Colonic mucosa (tissue), 4 donors: ENCODE results near the gene TRIM67. TPM values are rescaled to one million over a fixed set of nuclear protein-coding genes. Genes with fewer than 3 reads are reported as not detected.

ENCODE experiments used
- DNase-seq: peaks from one replicate; pipeline ENCODE4 v3.0.0-alpha.2; 2020
- H3K27ac ChIP-seq: fragments of 200-600 bp; one replicate; pipeline ENCODE4 v1.8.0; 2021
- H3K27me3 ChIP-seq: fragments of 200-600 bp; one replicate; pipeline ENCODE4 v1.8.0; 2021
- H3K36me3 ChIP-seq: fragments of 200-600 bp; one replicate; pipeline ENCODE4 v1.8.0; 2021
- H3K4me1 ChIP-seq: fragments of 200-600 bp; one replicate; pipeline ENCODE4 v1.8.0; 2021; ENCODE audit warnings: mild to moderate bottlenecking
- H3K4me3 ChIP-seq: fragments of 200-600 bp; one replicate; pipeline ENCODE4 v1.8.0; 2021
- H3K9ac ChIP-seq, 2 donors: one replicate each; pipeline ENCODE4 v1.7.0; 2013; ENCODE audit warnings: control low read depth in 2 of 2, low read depth in 2 of 2, low read length in 2 of 2
- H3K9me3 ChIP-seq: fragments of 200-600 bp; one replicate; pipeline ENCODE4 v1.8.0; 2021
- intact Hi-C: fragments of 100-400 bp; cut with DNase I; formaldehyde crosslinking; loops from one replicate; pipeline ENCODE4 v1.14.1; 2022
- total RNA-seq, 2 donors: library from RNA; stranded (reverse); fragmentation: NEBNext Ultra II Directional in 1 of 2; extraction: Animal tissue kit (Norgen Biotek cat#: 25700) in 1 of 2; gene quantifications; one replicate each; pipeline ENCODE4 v1.2.1, GENCODE V29; 2021
- TF ChIP-seq, protein P1 (sequence below): fragments of 200-600 bp; IDR thresholded peaks from one replicate; pipeline ENCODE4 v1.8.0; 2022; ENCODE audit warnings: antibody characterized with exemption, mild to moderate bottlenecking
- donor health status: healthy.
- donor health status: DM: no; HTN: no; CAD: no.
- donor health status: DM: no; HTN: no; CAD: no.

Gene TRIM67
- total RNA-seq, 2 donors from 2014 or later, result 0.03 TPM; not detected in 1

DNA sequence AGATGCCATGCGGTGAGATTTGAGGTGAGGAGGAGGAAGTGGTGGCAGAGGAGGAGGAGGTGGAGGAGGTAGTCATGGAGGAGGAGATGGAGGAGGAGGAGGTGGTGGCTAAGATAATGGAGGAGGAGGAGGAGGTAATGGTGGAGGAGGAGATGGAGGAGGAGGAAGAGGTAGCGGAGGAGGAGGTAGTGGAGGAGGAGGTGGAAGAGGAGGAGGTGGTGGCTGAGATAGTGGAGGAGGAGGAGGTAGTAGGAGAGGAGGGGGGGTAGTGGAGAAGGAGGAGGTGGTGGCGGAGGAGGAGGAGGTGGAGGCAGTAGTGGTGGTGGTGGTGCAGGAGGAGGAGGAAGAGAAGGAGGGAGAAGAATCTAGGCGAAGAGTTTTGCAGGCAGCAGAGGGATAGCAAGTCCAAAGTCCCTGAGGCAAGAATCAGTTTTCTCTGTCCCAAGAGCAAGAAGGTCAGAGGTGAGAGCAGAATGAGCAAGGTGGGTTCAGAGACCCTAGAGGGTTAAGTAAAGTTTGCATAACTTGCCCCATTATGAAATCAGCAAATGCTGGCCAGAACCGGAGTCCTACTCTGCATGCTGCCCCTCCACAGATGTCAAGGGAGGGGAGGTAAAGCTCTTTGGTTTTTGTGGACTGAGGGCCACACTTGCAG lies 40.2 kb downstream of the TRIM67 start:
- no peak for DNase-seq
- TF ChIP-seq, protein P1, sequence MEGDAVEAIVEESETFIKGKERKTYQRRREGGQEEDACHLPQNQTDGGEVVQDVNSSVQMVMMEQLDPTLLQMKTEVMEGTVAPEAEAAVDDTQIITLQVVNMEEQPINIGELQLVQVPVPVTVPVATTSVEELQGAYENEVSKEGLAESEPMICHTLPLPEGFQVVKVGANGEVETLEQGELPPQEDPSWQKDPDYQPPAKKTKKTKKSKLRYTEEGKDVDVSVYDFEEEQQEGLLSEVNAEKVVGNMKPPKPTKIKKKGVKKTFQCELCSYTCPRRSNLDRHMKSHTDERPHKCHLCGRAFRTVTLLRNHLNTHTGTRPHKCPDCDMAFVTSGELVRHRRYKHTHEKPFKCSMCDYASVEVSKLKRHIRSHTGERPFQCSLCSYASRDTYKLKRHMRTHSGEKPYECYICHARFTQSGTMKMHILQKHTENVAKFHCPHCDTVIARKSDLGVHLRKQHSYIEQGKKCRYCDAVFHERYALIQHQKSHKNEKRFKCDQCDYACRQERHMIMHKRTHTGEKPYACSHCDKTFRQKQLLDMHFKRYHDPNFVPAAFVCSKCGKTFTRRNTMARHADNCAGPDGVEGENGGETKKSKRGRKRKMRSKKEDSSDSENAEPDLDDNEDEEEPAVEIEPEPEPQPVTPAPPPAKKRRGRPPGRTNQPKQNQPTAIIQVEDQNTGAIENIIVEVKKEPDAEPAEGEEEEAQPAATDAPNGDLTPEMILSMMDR, result no peak
- H3K36me3 ChIP-seq, result no peaks in the 10 kb centered on the region
- H3K4me3 ChIP-seq, result no peak overlapping the region
- no peaks in the 10 kb centered on the region for H3K4me1 ChIP-seq
- no peak overlapping the region for H3K9ac ChIP-seq
- H3K9me3 ChIP-seq, result no peaks in the 10 kb centered on the region
- no peak overlapping the region for H3K27ac ChIP-seq
- intact Hi-C loops, result no loop called here
- H3K27me3 ChIP-seq, result no peaks in the 10 kb centered on the region

DNA sequence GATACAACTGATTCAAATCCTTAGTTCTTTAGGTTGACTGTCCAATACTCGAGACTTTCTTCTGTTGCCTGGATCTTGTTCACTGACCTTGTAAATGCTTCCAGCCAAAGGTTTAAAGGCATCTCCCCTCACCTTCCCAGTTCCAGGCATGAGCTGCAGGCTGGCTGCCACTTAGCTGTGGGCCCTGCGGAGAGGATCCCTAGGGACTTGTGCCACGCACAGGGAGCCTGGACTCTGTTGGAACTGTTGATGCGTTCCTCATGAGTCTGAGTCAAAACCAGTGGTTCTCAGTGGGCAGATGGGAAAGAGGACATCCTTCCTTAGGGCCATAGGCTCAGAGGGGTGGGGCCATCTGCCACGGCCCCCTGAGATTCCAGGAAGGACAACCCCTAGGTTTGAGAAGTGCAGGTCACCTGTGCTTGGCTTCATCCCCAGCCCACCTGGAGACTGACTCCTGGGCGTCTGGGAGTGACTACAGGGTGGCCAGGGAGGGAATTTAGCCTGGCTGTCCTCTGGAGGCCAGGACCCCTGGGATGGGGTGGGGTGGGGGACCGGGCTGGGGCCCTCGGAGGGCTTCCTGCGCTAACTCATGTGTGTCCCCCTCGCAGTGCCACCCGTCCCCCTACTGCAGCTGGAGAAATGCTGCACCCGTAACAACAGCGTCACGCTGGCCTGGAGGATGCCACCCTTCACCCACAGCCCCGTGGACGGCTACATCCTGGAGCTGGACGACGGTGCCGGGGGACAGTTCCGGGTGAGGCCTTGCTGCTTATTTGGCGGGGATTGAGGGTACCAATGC lies 41.6 kb downstream of the TRIM67 start:
- H3K27me3 ChIP-seq, result no peaks in the 10 kb centered on the region
- no peaks in the 10 kb centered on the region for H3K36me3 ChIP-seq
- no peak overlapping the region for H3K27ac ChIP-seq
- TF ChIP-seq, protein P1, result no peak
- H3K4me3 ChIP-seq, result no peak overlapping the region
- no peaks in the 10 kb centered on the region for H3K9me3 ChIP-seq
- no peaks in the 10 kb centered on the region for H3K4me1 ChIP-seq
- DNase-seq, result no peak
- intact Hi-C loops, result no loop called here
- H3K9ac ChIP-seq, result no peak overlapping the region

- Histone ChIP-seq H3K36me3 (no peaks in the 10 kb centered on the region), H3K4me1 (no peaks in the 10 kb centered on the region), H3K27me3 (no peaks in the 10 kb centered on the region), H3K27ac (no peak overlapping the region), H3K4me3 (no peak overlapping the region), H3K9me3 (no peaks in the 10 kb centered on the region), H3K9ac (no peak overlapping the region)
- intact Hi-C loops, result loop anchor here (5.0 kb wide), 1 partner anchor 290 kb away; no protein-coding TSS in a partner anchor
- DNase-seq, result no peak
- TF ChIP-seq, protein P1, result no peak
These were observed 45.0 kb downstream of the TRIM67 start for GRCh38 chr1:231206856-231207255.

- intact Hi-C loops, result loop anchor here (5.0 kb wide), 1 partner anchor 290 kb away; no protein-coding TSS in a partner anchor
- Histone ChIP-seq H3K27ac (no peak overlapping the region), H3K9ac (no peak overlapping the region), H3K4me3 (no peak overlapping the region), H3K27me3 (no peaks in the 10 kb centered on the region), H3K36me3 (no peaks in the 10 kb centered on the region), H3K4me1 (no peaks in the 10 kb centered on the region), H3K9me3 (no peaks in the 10 kb centered on the region)
- no peak for DNase-seq
- TF ChIP-seq, protein P1, result no peak
These were observed 45.6 kb downstream of the TRIM67 start for GRCh38 chr1:231207437-231207836.

GRCh38 chr1:231208980-231209379 lies 47.1 kb downstream of the TRIM67 start:
- Histone ChIP-seq H3K27ac (no peak overlapping the region), H3K9ac (no peak overlapping the region), H3K27me3 (no peaks in the 10 kb centered on the region), H3K36me3 (no peaks in the 10 kb centered on the region), H3K4me1 (no peaks in the 10 kb centered on the region), H3K4me3 (no peak overlapping the region), H3K9me3 (no peaks in the 10 kb centered on the region)
- TF ChIP-seq, protein P1, result no peak
- intact Hi-C loops, result loop anchor here (5.0 kb wide), 1 partner anchor 292 kb away; no protein-coding TSS in a partner anchor
- no peak for DNase-seq
